K562 (cell line): ENCODE data around the gene BEST4. TPM values are rescaled to one million over a fixed set of nuclear protein-coding genes. Genes with fewer than 3 reads are reported as not detected.

Experiments used
- ARID1B ChIP-seq: fragments of 450-650 bp; IDR thresholded peaks from 2 replicates; pipeline ENCODE4 v1.6.1; 2016; ENCODE audit warnings: antibody characterized with exemption, mild to moderate bottlenecking, inconsistent platforms
- GATAD2B ChIP-seq: fragments of 450-650 bp; IDR thresholded peaks from 2 replicates; pipeline ENCODE4 v1.6.1; 2017; ENCODE audit warnings: mild to moderate bottlenecking, borderline replicate concordance
- GMEB1 ChIP-seq: fragments of 250-450 bp; sonication (Bioruptor Pico); IDR thresholded peaks from 2 replicates; pipeline ENCODE4 v1.4.0; 2020; ENCODE audit warnings: mild to moderate bottlenecking
- KLF13 ChIP-seq: fragments of 450-650 bp; IDR thresholded peaks from 2 replicates; pipeline ENCODE4 v1.6.1; 2016; ENCODE audit warnings: missing genetic modification characterization, low read depth, mild to moderate bottlenecking, missing compliant biosample characterization, moderate library complexity, borderline replicate concordance
- MEF2D ChIP-seq: conservative IDR thresholded peaks from 2 replicates; pipeline ENCODE4 v1.6.1; 2016; ENCODE audit warnings: low read depth, missing genetic modification characterization, missing compliant biosample characterization
- NCOA2 ChIP-seq, 2 experiments: fragments of 450-650 bp; IDR thresholded peaks; 2 replicates each; pipeline ENCODE4 v1.6.1; 2018; ENCODE audit warnings: mild to moderate bottlenecking in 2 of 2, moderate library complexity in 1 of 2; ENCODE audit not compliant: partially characterized antibody in 2 of 2
- PREB ChIP-seq: sonication (generic); formaldehyde crosslinking; IDR thresholded peaks from 2 replicates; pipeline ENCODE4 v1.8.1; 2023; ENCODE audit warnings: mild to moderate bottlenecking, missing genetic modification reagents
- SMAD4 ChIP-seq: fragments of 250-450 bp; sonication (Bioruptor Pico); conservative IDR thresholded peaks from 2 replicates; pipeline ENCODE4 v1.8.0; 2021; ENCODE audit warnings: inconsistent platforms, mild to moderate bottlenecking, moderate library complexity
- SMARCA4 ChIP-seq: fragments of 450-650 bp; IDR thresholded peaks from 2 replicates; pipeline ENCODE4 v1.6.1; 2016
- TCFL5 ChIP-seq: fragments of 250-450 bp; sonication (Bioruptor Pico); conservative IDR thresholded peaks from 2 replicates; pipeline ENCODE4 v1.6.1; 2021; ENCODE audit warnings: mild to moderate bottlenecking, moderate library complexity, matching md5 sums
- ZEB2 ChIP-seq: fragments of 450-650 bp; IDR thresholded peaks from 2 replicates; pipeline ENCODE4 v1.6.1; 2016
- ZNF134 ChIP-seq: fragments of 250-450 bp; sonication (Bioruptor Pico); conservative IDR thresholded peaks from 2 replicates; pipeline ENCODE4 v1.4.0; 2020
- ZNF354B ChIP-seq: fragments of 250-450 bp; sonication (Bioruptor Pico); IDR thresholded peaks from 2 replicates; pipeline ENCODE4 v1.4.0; 2020
- ZNF41 ChIP-seq: fragments of 250-450 bp; sonication (Bioruptor Pico); conservative IDR thresholded peaks from 2 replicates; pipeline ENCODE4 v1.4.0; 2020; ENCODE audit warnings: mild to moderate bottlenecking
- ZNF507 ChIP-seq: conservative IDR thresholded peaks from 2 replicates; pipeline ENCODE4 v1.6.1; 2017; ENCODE audit warnings: missing genetic modification characterization, missing compliant biosample characterization
- polyA plus RNA-seq, 8 experiments: library from polyadenylated mRNA; depleted of rRNA in 4 of 8; stranded (reverse) in 5 of 8; unstranded in 3 of 8; fragments of >200 nt; fragmentation: Nextera tagmentation in 2 of 8; fragmentation: Illumina TruSeq in 1 of 8; extraction: Ambion mirVana in 2 of 8; extraction: Trizol in 1 of 8; gene quantifications; 2 replicates each; pipeline versions ENCODE4 v1.2.1 to v1.2.3, GENCODE V29; 2011 to 2014; ENCODE audit warnings: inconsistent platforms in 1 of 8, missing spikeins in 1 of 8
- total RNA-seq, 7 experiments: library from RNA; depleted of rRNA in 6 of 7; stranded (reverse); fragments of >200 nt in 6 of 7; fragmentation: Illumina TruSeq in 2 of 7; extraction: Trizol in 2 of 7; gene quantifications; 2 replicates each; pipeline versions ENCODE4 v1.2.1 to v1.2.3, GENCODE V29; 2011 to 2021; ENCODE audit warnings: low replicate concordance in 1 of 7
- TF ChIP-seq, protein P1 (sequence below): IDR thresholded peaks from 2 replicates; pipeline ENCODE4 v1.6.1; 2012; ENCODE audit warnings: low read depth, low read length, improper control_type of control experiment, borderline replicate concordance
- TF ChIP-seq, protein P2 (sequence below), 2 experiments: IDR thresholded peaks; 2 replicates each; pipeline ENCODE4 v1.6.1; 2011; ENCODE audit warnings: borderline replicate concordance in 1 of 2, control low read depth in 1 of 2, low read depth in 1 of 2, low read length in 1 of 2, mild to moderate bottlenecking in 1 of 2, mixed read lengths in 1 of 2, moderate library complexity in 1 of 2; ENCODE audit not compliant: insufficient read depth in 1 of 2, insufficient read length in 1 of 2, poor library complexity in 1 of 2, severe bottlenecking in 1 of 2; ENCODE audit errors: extremely low read depth in 1 of 2
- TF ChIP-seq, protein P3 (sequence below): fragments of 450-650 bp; IDR thresholded peaks from 2 replicates; pipeline ENCODE4 v1.6.1; 2018; ENCODE audit warnings: mild to moderate bottlenecking, low read depth; ENCODE audit not compliant: partially characterized antibody
- TF ChIP-seq, protein P4 (sequence below): sonication (generic); formaldehyde crosslinking; IDR thresholded peaks from 2 replicates; pipeline ENCODE4 v1.9.0; 2022; ENCODE audit warnings: mild to moderate bottlenecking, missing genetic modification reagents

The BEST4 gene
- total and polyA plus RNA-seq, 9 of the 15 experiments (the other 6 are each of a cell fraction or from before 2014, with no cell fraction given): 0.07 to 0.11 TPM; not detected in 7

- TF ChIP-seq SMAD4 (CRISPR knock-in tag) (peak; percentile 76), ZNF134 (CRISPR knock-in tag) (no peak), TCFL5 (CRISPR knock-in tag) (no peak), ZEB2 (peak; percentile 80), PREB (CRISPR knock-in tag) (no peak; the same call in 1 of the 2 replicates), ZNF41 (CRISPR knock-in tag) (peak; percentile 57), ZNF354B (CRISPR knock-in tag) (no peak; the same call in 1 of the 2 replicates), ARID1B (peak; percentile 81), GATAD2B (peak; percentile 95; the same call in 1 of the 2 replicates), NCOA2 (IDR thresholded peaks at IDR 0.05; ENCODE audit: partially characterized antibody in 2 of 2) (no peak), MEF2D (tag) (peak; percentile 4; the same call in 1 of the 2 replicates), SMARCA4 (peak; percentile 90), ZNF507 (tag) (no peak), KLF13 (tag) (peak; percentile 98), GMEB1 (CRISPR knock-in tag) (peak; percentile 82)
- TF ChIP-seq, protein P1, sequence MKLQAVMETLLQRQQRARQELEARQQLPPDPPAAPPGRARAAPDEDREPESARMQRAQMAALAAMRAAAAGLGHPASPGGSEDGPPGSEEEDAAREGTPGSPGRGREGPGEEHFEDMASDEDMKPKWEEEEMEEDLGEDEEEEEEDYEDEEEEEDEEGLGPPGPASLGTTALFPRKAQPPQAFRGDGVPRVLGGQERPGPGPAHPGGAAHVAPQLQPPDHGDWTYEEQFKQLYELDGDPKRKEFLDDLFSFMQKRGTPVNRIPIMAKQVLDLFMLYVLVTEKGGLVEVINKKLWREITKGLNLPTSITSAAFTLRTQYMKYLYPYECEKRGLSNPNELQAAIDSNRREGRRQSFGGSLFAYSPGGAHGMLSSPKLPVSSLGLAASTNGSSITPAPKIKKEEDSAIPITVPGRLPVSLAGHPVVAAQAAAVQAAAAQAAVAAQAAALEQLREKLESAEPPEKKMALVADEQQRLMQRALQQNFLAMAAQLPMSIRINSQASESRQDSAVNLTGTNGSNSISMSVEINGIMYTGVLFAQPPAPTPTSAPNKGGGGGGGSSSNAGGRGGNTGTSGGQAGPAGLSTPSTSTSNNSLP: no peak
- TF ChIP-seq, protein P2, sequence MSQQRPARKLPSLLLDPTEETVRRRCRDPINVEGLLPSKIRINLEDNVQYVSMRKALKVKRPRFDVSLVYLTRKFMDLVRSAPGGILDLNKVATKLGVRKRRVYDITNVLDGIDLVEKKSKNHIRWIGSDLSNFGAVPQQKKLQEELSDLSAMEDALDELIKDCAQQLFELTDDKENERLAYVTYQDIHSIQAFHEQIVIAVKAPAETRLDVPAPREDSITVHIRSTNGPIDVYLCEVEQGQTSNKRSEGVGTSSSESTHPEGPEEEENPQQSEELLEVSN (IDR thresholded peaks at IDR 0.05; ENCODE audit: borderline replicate concordance in 1 of 2, extremely low read depth in 1 of 2, insufficient read depth in 1 of 2, insufficient read length in 1 of 2, low read depth in 1 of 2, low read length in 1 of 2, poor library complexity in 1 of 2, severe bottlenecking in 1 of 2): peak; percentile 54 to 78
- TF ChIP-seq, protein P3, sequence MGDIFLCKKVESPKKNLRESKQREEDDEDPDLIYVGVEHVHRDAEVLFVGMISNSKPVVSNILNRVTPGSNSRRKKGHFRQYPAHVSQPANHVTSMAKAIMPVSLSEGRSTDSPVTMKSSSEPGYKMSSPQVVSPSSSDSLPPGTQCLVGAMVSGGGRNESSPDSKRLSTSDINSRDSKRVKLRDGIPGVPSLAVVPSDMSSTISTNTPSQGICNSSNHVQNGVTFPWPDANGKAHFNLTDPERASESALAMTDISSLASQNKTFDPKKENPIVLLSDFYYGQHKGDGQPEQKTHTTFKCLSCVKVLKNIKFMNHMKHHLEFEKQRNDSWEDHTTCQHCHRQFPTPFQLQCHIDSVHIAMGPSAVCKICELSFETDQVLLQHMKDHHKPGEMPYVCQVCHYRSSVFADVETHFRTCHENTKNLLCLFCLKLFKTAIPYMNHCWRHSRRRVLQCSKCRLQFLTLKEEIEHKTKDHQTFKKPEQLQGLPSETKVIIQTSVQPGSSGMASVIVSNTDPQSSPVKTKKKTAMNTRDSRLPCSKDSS: no peak
- TF ChIP-seq, protein P4, sequence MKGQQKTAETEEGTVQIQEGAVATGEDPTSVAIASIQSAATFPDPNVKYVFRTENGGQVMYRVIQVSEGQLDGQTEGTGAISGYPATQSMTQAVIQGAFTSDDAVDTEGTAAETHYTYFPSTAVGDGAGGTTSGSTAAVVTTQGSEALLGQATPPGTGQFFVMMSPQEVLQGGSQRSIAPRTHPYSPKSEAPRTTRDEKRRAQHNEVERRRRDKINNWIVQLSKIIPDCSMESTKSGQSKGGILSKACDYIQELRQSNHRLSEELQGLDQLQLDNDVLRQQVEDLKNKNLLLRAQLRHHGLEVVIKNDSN: peak; percentile 84
Observed at GRCh38 chr1:44775078-44775929, 12.7 kb downstream of the BEST4 start, which contains the start of gene RPS8 (continued).
